Measurements from ENCODE around the gene SLC19A2. TPM values are rescaled to one million over a fixed set of nuclear protein-coding genes. Genes with fewer than 3 reads are reported as not detected.

Gene SLC19A2
- polyA plus RNA-seq, 2 of the 4 experiments (the other 2 are of a cell fraction) = 5.2 to 13.3 TPM

DNA sequence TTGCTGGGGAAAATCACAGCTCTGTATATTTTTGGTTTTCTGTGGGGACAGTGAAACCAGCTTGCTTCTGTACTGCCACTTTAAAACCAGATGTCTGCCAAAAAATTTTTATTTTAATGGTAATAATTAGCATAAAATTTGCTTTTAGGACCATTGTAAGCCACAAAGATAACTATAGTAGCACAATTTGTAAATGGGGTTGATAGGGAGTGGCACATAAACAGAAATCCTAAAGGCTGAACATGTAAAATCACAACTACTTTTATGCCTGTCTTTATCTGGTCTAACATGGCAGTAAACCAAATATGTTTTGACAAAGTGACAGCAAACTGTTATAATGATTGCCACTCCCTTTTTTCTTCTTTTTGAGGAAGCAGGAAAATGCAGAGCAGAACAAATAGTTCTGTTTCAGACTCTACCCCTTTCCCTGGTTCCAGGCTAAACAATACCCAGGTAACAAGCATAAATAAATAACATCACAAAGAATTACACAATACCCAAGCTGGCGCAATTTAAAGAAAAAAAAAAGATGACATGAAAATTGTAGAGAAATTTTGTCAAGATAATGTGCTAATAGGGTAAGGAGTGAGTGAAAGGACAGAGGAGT is 34.4 kb downstream of the SLC19A2 start:
- no peak for ATAC-seq
- no peak overlapping the region for H3K4me3 ChIP-seq
- no peak overlapping the region for H3K4me2 ChIP-seq
- POLR2A ChIA-PET = no interaction called here
- CTCF ChIA-PET = interaction anchor here (0.7 kb wide), 1 partner anchor 21 kb away, joined by 4 read pairs; no protein-coding TSS in a partner anchor
- 68% methylated on average over 1 of the region's 1 CpG for WGBS (ENCODE audit: missing lambda C conversion rate)
- no peak for TF ChIP-seq CBX8 (IDR thresholded peaks at IDR 0.05)
- no peak for TF ChIP-seq HOXA7 (CRISPR knock-in tag; IDR thresholded peaks at IDR 0.05)
- DNase-seq (ENCODE audit: low read depth in 1 of 2, low spot score in 1 of 2) = peak in 1 of 2 experiments; percentile 7
- peaks cover under 1% of the 10 kb centered on the region; the same call in 1 of the 3 replicates for H3K9me3 ChIP-seq
- no peaks in the 10 kb centered on the region for H3K4me1 ChIP-seq
- no peak overlapping the region for H3K27ac ChIP-seq
- FAIRE-seq = no peak

DNA sequence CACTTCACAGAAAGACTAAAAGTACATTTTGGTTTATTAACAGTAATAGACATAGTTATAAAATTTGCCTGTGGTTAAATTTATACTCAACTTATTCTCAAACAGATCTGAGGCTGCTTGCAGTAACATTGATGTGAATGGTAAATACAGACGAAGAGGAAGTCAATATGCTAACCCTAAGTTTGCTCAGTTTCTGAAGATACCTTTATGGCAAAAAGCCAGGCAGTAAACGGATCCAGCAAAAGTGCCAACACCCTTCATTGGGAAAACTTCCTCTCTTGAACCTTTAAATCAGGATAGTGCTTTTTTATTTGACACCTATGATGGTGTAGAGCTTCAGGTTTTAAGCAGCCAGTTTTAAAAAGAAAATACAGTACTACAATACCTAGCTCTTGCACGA is 41.8 kb downstream of the SLC19A2 start:
- no peak for DNase-seq (ENCODE audit: low read depth in 1 of 2, low spot score in 1 of 2)
- H3K9me3 ChIP-seq = no peaks in the 10 kb centered on the region
- peak; percentile 74 for FAIRE-seq
- ChIA-PET CTCF (no interaction called here), POLR2A (no interaction called here)
- H3K4me3 ChIP-seq = no peak overlapping the region
- no peak overlapping the region for H3K4me2 ChIP-seq
- no peak for TF ChIP-seq FOSL2 (IDR thresholded peaks at IDR 0.05)
- no peak for TF ChIP-seq FOSL2 (CRISPR knock-in tag; IDR thresholded peaks at IDR 0.05)
- TF ChIP-seq GATA3 (IDR thresholded peaks at IDR 0.05; ENCODE audit: borderline replicate concordance) = no peak
- no peak for TF ChIP-seq NPAS2 (CRISPR knock-in tag; IDR thresholded peaks at IDR 0.05; ENCODE audit: borderline replicate concordance)
- ATAC-seq = no peak
- no peaks in the 10 kb centered on the region for H3K4me1 ChIP-seq
- WGBS (ENCODE audit: missing lambda C conversion rate) = 25% methylated on average over 3 of the region's 3 CpGs
- no peak overlapping the region for H3K27ac ChIP-seq

DNA sequence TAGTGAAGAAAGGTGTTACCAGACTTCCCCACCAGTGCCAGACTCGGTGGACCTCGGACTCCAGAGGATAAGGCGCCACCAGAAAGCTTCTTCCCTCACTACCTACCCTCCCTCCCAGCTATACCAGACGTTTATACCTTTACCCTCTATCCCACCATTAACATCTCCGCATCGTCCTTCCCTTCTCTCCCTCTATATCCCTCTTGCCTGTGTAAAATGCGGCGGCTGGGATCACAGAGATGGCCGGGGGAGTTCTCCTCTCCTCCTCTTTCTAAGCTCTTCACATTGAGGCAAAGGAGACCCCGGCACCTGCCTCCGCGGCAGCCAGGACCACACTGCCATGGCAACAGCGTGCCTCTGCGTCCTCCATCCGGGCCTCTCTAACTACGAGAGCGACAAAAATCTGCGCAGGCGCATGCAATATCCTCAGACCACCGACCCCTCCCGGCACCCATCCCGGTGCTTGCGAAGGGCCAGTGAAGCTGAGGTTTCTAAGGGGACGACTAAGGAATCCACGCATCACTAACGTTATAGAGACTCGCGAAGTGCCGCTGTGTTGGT is 58.6 kb downstream of the SLC19A2 start, which contains the start of gene CCDC181:
Gene CCDC181 (minus strand): TSS at position 394 of the 561 bp plus-strand sequence. CDS start 2,547 bp downstream, outside the sequence.
- no peak for FAIRE-seq
- ATAC-seq = peak; percentile 74 to 83
- peak; percentile 7 to 23 for DNase-seq (ENCODE audit: low read depth in 1 of 2, low spot score in 1 of 2)

DNA sequence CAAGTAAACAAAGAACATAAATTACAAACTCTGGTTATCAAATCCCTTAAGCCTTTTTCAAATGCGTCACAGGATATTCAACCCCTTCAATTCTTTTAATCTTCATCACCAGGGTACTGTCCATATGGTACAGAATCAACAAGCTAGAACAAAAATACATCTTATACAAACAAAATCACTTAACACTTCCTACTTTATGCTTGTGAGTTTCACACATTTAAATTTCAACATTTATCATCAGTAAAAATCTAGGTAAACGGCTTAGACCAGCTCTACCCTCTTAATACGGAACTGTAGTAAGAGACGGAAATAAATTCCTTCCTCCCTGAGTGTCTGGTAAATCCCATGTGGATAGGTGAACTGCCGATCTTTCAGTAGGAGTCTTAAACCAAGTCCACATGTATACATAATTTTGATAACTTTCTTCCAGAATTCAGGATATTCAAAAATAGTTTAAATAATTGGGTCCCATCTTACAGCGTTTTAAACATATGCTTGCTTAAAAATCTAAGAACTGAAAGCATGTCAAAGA is 59.5 kb downstream of the SLC19A2 start:
- TF ChIP-seq CBX8 (IDR thresholded peaks at IDR 0.05) = peak; percentile 87; the same call in 1 of the 2 replicates
- no peak for TF ChIP-seq SREBF2 (IDR thresholded peaks at IDR 0.05)
- no peak for TF ChIP-seq CHD2 (IDR thresholded peaks at IDR 0.05; ENCODE audit: low read length, partially characterized antibody)
- TF ChIP-seq RNF2 (IDR thresholded peaks at IDR 0.05; ENCODE audit: borderline replicate concordance, low read depth) = peak; percentile 61; the same call in 1 of the 2 replicates
- no peak for TF ChIP-seq MAZ (IDR thresholded peaks at IDR 0.05; ENCODE audit: borderline replicate concordance, low read depth, low read length)
- no peak for TF ChIP-seq JUN (IDR thresholded peaks at IDR 0.05)
- ChIA-PET POLR2A (no interaction called here), CTCF (interaction anchor here (1.1 to 1.3 kb wide), 2 partner anchors 9 to 16 kb away, joined by 3 to 4 read pairs; no protein-coding TSS in a partner anchor)
- FAIRE-seq = no peak
- DNase-seq (ENCODE audit: low read depth in 1 of 2, low spot score in 1 of 2) = no peak
- no peaks in the 10 kb centered on the region for H3K4me1 ChIP-seq
- peak in 1 of 2 experiments; percentile 38; a peak in 1 of 6 replicates for ATAC-seq
- H3K4me3 ChIP-seq = no peak overlapping the region
- 22% methylated on average over 6 of the region's 6 CpGs for WGBS (ENCODE audit: missing lambda C conversion rate)
- H3K9me3 ChIP-seq = no peaks in the 10 kb centered on the region; the same call in 2 of the 3 replicates
- no peak overlapping the region for H3K27ac ChIP-seq
- H3K4me2 ChIP-seq = peak overlapping the region; percentile 57; the same call in 2 of the 3 replicates

More for the DNA sequence above, 58.6 kb downstream of the SLC19A2 start, which contains the start of gene CCDC181:
- Histone ChIP-seq H3K4me2 (peak within 1 kb of the TSS; percentile 57), H3K9me3 (peaks cover 4% of the 10 kb centered on the region; the same call in 2 of the 3 replicates), H3K4me1 (no peaks in the 10 kb centered on the region), H3K27ac (no peak within 1 kb of the TSS), H3K4me3 (peak within 1 kb of the TSS; percentile 38)
- 34% methylated on average over 29 of the region's 29 CpGs for WGBS (ENCODE audit: missing lambda C conversion rate)
- ChIA-PET CTCF (interaction anchor here (0.6 to 1.4 kb wide), 4 partner anchors 10 to 844 kb away, joined by 3 to 4 read pairs (median 4); no protein-coding TSS in a partner anchor), POLR2A (no interaction called here)
- no peak for TF ChIP-seq HOXA7 (CRISPR knock-in tag; IDR thresholded peaks at IDR 0.05)
- no peak for TF ChIP-seq BHLHE40 (IDR thresholded peaks at IDR 0.05; ENCODE audit: low read depth, low read length)
- TF ChIP-seq ZC3H11A (IDR thresholded peaks at IDR 0.05) = no peak
- TF ChIP-seq SMC3 (IDR thresholded peaks at IDR 0.05) = no peak
- TF ChIP-seq GATA3 (IDR thresholded peaks at IDR 0.05; ENCODE audit: borderline replicate concordance) = no peak
- no peak for TF ChIP-seq ZNF302 (CRISPR knock-in tag; IDR thresholded peaks at IDR 0.05)
- TF ChIP-seq TP53 (CRISPR knock-in tag; IDR thresholded peaks at IDR 0.05) = no peak
- no peak for TF ChIP-seq POLR2AphosphoS2 (conservative IDR thresholded peaks at IDR 0.05; ENCODE audit: low read length)
- TF ChIP-seq PHF8 (IDR thresholded peaks at IDR 0.05; ENCODE audit: borderline replicate concordance, low read depth) = no peak
- TF ChIP-seq JUN (IDR thresholded peaks at IDR 0.05) = no peak
- TF ChIP-seq, protein P1, sequence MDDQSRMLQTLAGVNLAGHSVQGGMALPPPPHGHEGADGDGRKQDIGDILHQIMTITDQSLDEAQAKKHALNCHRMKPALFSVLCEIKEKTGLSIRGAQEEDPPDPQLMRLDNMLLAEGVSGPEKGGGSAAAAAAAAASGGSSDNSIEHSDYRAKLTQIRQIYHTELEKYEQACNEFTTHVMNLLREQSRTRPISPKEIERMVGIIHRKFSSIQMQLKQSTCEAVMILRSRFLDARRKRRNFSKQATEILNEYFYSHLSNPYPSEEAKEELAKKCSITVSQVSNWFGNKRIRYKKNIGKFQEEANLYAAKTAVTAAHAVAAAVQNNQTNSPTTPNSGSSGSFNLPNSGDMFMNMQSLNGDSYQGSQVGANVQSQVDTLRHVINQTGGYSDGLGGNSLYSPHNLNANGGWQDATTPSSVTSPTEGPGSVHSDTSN (IDR thresholded peaks at IDR 0.05) = no peak
- TF ChIP-seq FOSB (CRISPR knock-in tag; IDR thresholded peaks at IDR 0.05) = no peak
- no peak for TF ChIP-seq NPAS2 (CRISPR knock-in tag; IDR thresholded peaks at IDR 0.05; ENCODE audit: borderline replicate concordance)
- TF ChIP-seq CHD4 (IDR thresholded peaks at IDR 0.05; ENCODE audit: borderline replicate concordance) = no peak

Data from A549 (cell line).